ENCODE results near the gene PHF8. TPM values are rescaled to one million over a fixed set of nuclear protein-coding genes. Genes with fewer than 3 reads are reported as not detected.

Gene PHF8
- 14.1 TPM for polyA plus RNA-seq (2013, experiment 1 of 2)
- polyA plus RNA-seq (2013, experiment 2 of 2): 14.3 TPM

DNA sequence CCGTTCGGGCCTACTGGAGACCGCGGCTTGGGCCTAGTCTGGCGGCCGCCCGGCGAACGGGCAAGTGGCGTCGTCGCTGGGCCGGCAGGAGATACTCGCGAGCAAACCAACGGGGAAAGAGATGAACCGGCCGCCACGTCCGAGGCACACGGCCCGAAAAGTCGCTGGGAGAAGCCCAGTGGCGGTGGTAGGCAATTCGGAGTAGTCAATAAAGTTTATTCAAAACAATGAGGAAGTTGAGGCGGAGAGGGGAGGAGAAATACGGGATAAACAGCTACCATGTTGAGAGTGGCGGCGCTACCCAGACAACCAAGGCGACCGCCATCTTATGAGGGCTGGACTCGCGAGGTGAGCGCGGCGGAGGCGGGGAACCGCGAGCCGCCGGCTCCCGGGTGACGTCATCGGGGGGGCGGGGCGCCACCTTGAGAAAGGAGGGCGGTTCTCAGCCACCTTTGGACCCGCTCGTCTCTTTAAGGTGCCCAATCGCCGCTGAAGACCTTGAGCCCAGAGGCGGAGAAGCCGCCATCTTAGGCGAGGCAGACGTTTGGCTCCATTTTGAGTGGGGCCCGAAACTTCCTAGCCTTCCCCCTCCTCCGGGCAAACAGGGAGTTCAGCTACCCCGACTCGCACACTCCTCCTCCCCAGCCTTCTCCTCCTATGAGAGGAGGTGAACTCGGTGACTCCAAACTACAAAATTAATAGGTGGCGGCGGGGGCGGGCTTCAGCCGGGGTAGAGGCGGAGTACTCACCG, at the start of gene PHF8:
Gene PHF8, minus strand, starts transcription at position 348 of the 751 bp plus-strand sequence. CDS start 1,745 bp downstream, outside the sequence.
- Histone ChIP-seq H4K8ac (ENCODE audit: low read depth, low read length) (peak within 1 kb of the TSS; percentile 28), H3K4me3 (ENCODE audit: low read length) (peak within 1 kb of the TSS; percentile 71), H2AK5ac (ENCODE audit: low read length) (no peak within 1 kb of the TSS), H3K4ac (ENCODE audit: low read depth, low read length) (no peak within 1 kb of the TSS), H3K18ac (ENCODE audit: low read length) (peak within 1 kb of the TSS; percentile 72), H3K27me3 (ENCODE audit: insufficient read depth, low read length, poor library complexity) (no peaks in the 10 kb centered on the region), H3K4me1 (ENCODE audit: control insufficient read depth, low read depth, low read length) (no peaks in the 10 kb centered on the region), H2BK120ac (ENCODE audit: low read depth, low read length) (no peak within 1 kb of the TSS), H4K5ac (ENCODE audit: low read length) (no peak within 1 kb of the TSS), H3K27ac (ENCODE audit: low read depth, low read length) (peak within 1 kb of the TSS; percentile 96), H3K56ac (ENCODE audit: low read length) (peak within 1 kb of the TSS; percentile 91), H3K36me3 (ENCODE audit: control insufficient read depth, insufficient read depth, low read length) (no peaks in the 10 kb centered on the region), H3K4me2 (ENCODE audit: low read length) (peak within 1 kb of the TSS; percentile 64), H3K23ac (ENCODE audit: low read length) (no peak within 1 kb of the TSS), H2BK15ac (replicated peaks; ENCODE audit: low read depth) (no peak within 1 kb of the TSS), H3K9ac (ENCODE audit: low read length) (peak within 1 kb of the TSS; percentile 83), H2BK5ac (ENCODE audit: low read length) (peak within 1 kb of the TSS; percentile 35), H3K79me2 (ENCODE audit: control insufficient read depth, insufficient read depth, low read length) (no peaks in the 10 kb centered on the region), H3K79me1 (ENCODE audit: low read length) (no peaks in the 10 kb centered on the region)
- no CpG with 5 or more reads among the region's 66 CpGs for WGBS (ENCODE audit: extremely low coverage, insufficient coverage, low lambda C conversion rate)
- DNase-seq: peak; percentile 98

GRCh38 chrX:54093571-54093970, 49.3 kb upstream of the PHF8 start:
- H3K4me2 ChIP-seq (ENCODE audit: low read length): no peak overlapping the region
- no peak for DNase-seq
- H4K8ac ChIP-seq (ENCODE audit: low read depth, low read length): no peak overlapping the region
- no peak overlapping the region for H2BK120ac ChIP-seq (ENCODE audit: low read depth, low read length)
- H3K79me1 ChIP-seq (ENCODE audit: low read length): no peaks in the 10 kb centered on the region
- no peaks in the 10 kb centered on the region for H3K79me2 ChIP-seq (ENCODE audit: control insufficient read depth, insufficient read depth, low read length)
- no peak overlapping the region for H3K4ac ChIP-seq (ENCODE audit: low read depth, low read length)
- H3K36me3 ChIP-seq (ENCODE audit: control insufficient read depth, insufficient read depth, low read length): no peaks in the 10 kb centered on the region
- no peak overlapping the region for H2BK5ac ChIP-seq (ENCODE audit: low read length)
- H3K27ac ChIP-seq (ENCODE audit: low read depth, low read length): no peak overlapping the region
- no peak overlapping the region for H3K18ac ChIP-seq (ENCODE audit: low read length)
- H3K27me3 ChIP-seq (ENCODE audit: insufficient read depth, low read length, poor library complexity): no peaks in the 10 kb centered on the region
- no peak overlapping the region for H3K56ac ChIP-seq (ENCODE audit: low read length)
- WGBS (ENCODE audit: extremely low coverage, insufficient coverage, low lambda C conversion rate): no CpG with 5 or more reads among the region's 2 CpGs
- H4K5ac ChIP-seq (ENCODE audit: low read length): no peak overlapping the region
- H2AK5ac ChIP-seq (ENCODE audit: low read length): no peak overlapping the region
- no peak overlapping the region for H3K23ac ChIP-seq (ENCODE audit: low read length)
- no peaks in the 10 kb centered on the region for H3K4me1 ChIP-seq (ENCODE audit: control insufficient read depth, low read depth, low read length)
- H3K9ac ChIP-seq (ENCODE audit: low read length): no peak overlapping the region
- H2BK15ac ChIP-seq (replicated peaks; ENCODE audit: low read depth): no peak overlapping the region
- no peak overlapping the region for H3K4me3 ChIP-seq (ENCODE audit: low read length)

DNA sequence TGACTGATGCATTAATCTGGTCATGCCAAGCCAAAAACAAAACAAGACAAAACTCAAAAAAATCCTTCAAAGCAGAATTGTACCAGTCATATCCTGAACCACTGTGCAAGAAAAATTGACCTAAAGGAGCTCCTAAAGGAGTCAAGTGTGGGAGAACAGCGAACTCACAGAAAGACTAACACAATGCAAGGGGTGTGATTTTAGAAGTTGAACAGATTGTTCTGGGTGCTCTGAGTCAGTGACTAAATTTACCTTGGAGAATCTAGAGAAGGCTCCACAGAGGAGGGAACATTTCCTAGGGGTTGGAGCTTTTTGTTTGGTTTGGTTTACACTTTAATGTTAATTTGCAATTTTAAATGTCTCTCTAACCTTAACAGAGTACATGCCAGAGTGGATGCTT, 48.9 kb upstream of the PHF8 start:
- WGBS (ENCODE audit: extremely low coverage, insufficient coverage, low lambda C conversion rate): no CpG with 5 or more reads among the region's 1 CpG
- no peak overlapping the region for H3K56ac ChIP-seq (ENCODE audit: low read length)
- no peaks in the 10 kb centered on the region for H3K27me3 ChIP-seq (ENCODE audit: insufficient read depth, low read length, poor library complexity)
- no peak overlapping the region for H3K27ac ChIP-seq (ENCODE audit: low read depth, low read length)
- H3K4ac ChIP-seq (ENCODE audit: low read depth, low read length): no peak overlapping the region
- H3K4me3 ChIP-seq (ENCODE audit: low read length): no peak overlapping the region
- no peak overlapping the region for H3K9ac ChIP-seq (ENCODE audit: low read length)
- no peak overlapping the region for H3K18ac ChIP-seq (ENCODE audit: low read length)
- H3K79me1 ChIP-seq (ENCODE audit: low read length): no peaks in the 10 kb centered on the region
- no peaks in the 10 kb centered on the region for H3K36me3 ChIP-seq (ENCODE audit: control insufficient read depth, insufficient read depth, low read length)
- H4K5ac ChIP-seq (ENCODE audit: low read length): no peak overlapping the region
- no peaks in the 10 kb centered on the region for H3K79me2 ChIP-seq (ENCODE audit: control insufficient read depth, insufficient read depth, low read length)
- no peak overlapping the region for H2AK5ac ChIP-seq (ENCODE audit: low read length)
- no peak for DNase-seq
- H2BK15ac ChIP-seq (replicated peaks; ENCODE audit: low read depth): no peak overlapping the region
- no peak overlapping the region for H4K8ac ChIP-seq (ENCODE audit: low read depth, low read length)
- H2BK120ac ChIP-seq (ENCODE audit: low read depth, low read length): no peak overlapping the region
- H3K23ac ChIP-seq (ENCODE audit: low read length): no peak overlapping the region
- no peaks in the 10 kb centered on the region for H3K4me1 ChIP-seq (ENCODE audit: control insufficient read depth, low read depth, low read length)
- H2BK5ac ChIP-seq (ENCODE audit: low read length): no peak overlapping the region
- no peak overlapping the region for H3K4me2 ChIP-seq (ENCODE audit: low read length)

- no peaks in the 10 kb centered on the region for H3K27me3 ChIP-seq (ENCODE audit: insufficient read depth, low read length, poor library complexity)
- no peak overlapping the region for H3K23ac ChIP-seq (ENCODE audit: low read length)
- no peak overlapping the region for H3K56ac ChIP-seq (ENCODE audit: low read length)
- H2BK120ac ChIP-seq (ENCODE audit: low read depth, low read length): no peak overlapping the region
- WGBS (ENCODE audit: extremely low coverage, insufficient coverage, low lambda C conversion rate): no CpG with 5 or more reads among the region's 2 CpGs
- no peak overlapping the region for H3K4ac ChIP-seq (ENCODE audit: low read depth, low read length)
- no peak overlapping the region for H2BK15ac ChIP-seq (replicated peaks; ENCODE audit: low read depth)
- H3K36me3 ChIP-seq (ENCODE audit: control insufficient read depth, insufficient read depth, low read length): no peaks in the 10 kb centered on the region
- H3K4me2 ChIP-seq (ENCODE audit: low read length): no peak overlapping the region
- H3K4me3 ChIP-seq (ENCODE audit: low read length): no peak overlapping the region
- no peak overlapping the region for H3K18ac ChIP-seq (ENCODE audit: low read length)
- no peak overlapping the region for H2BK5ac ChIP-seq (ENCODE audit: low read length)
- H4K5ac ChIP-seq (ENCODE audit: low read length): no peak overlapping the region
- H2AK5ac ChIP-seq (ENCODE audit: low read length): no peak overlapping the region
- no peak overlapping the region for H3K27ac ChIP-seq (ENCODE audit: low read depth, low read length)
- no peak overlapping the region for H3K9ac ChIP-seq (ENCODE audit: low read length)
- H3K79me1 ChIP-seq (ENCODE audit: low read length): no peaks in the 10 kb centered on the region
- no peaks in the 10 kb centered on the region for H3K4me1 ChIP-seq (ENCODE audit: control insufficient read depth, low read depth, low read length)
- no peak overlapping the region for H4K8ac ChIP-seq (ENCODE audit: low read depth, low read length)
- H3K79me2 ChIP-seq (ENCODE audit: control insufficient read depth, insufficient read depth, low read length): no peaks in the 10 kb centered on the region
- DNase-seq: no peak
These were observed 46.6 kb upstream of the PHF8 start for GRCh38 chrX:54090880-54091279.

DNA sequence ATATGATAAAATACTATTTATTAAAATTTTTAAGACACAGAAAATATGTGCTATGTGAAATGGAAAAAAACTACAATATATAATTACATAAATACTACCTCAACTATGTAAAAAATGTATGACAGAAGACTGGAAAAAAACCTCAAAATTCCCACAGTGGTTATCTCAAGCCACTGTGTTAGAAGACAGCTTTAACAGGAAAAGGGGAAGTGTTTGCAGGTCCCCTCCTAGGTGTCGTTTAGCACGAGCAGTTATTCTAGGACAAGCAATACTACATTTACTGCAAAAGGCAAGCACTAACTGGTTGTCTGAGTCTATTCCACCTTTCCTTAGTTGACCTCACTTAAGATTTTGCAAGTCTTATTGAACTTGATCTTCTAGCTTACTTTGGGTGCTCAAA, 44.9 kb upstream of the PHF8 start:
- H3K27me3 ChIP-seq (ENCODE audit: insufficient read depth, low read length, poor library complexity): no peaks in the 10 kb centered on the region
- no CpG with 5 or more reads among the region's 2 CpGs for WGBS (ENCODE audit: extremely low coverage, insufficient coverage, low lambda C conversion rate)
- no peak overlapping the region for H3K9ac ChIP-seq (ENCODE audit: low read length)
- no peak overlapping the region for H4K5ac ChIP-seq (ENCODE audit: low read length)
- H3K36me3 ChIP-seq (ENCODE audit: control insufficient read depth, insufficient read depth, low read length): no peaks in the 10 kb centered on the region
- H3K4me3 ChIP-seq (ENCODE audit: low read length): no peak overlapping the region
- no peak overlapping the region for H3K4ac ChIP-seq (ENCODE audit: low read depth, low read length)
- H2BK15ac ChIP-seq (replicated peaks; ENCODE audit: low read depth): no peak overlapping the region
- H3K27ac ChIP-seq (ENCODE audit: low read depth, low read length): no peak overlapping the region
- no peak overlapping the region for H3K18ac ChIP-seq (ENCODE audit: low read length)
- no peak overlapping the region for H3K23ac ChIP-seq (ENCODE audit: low read length)
- H3K4me2 ChIP-seq (ENCODE audit: low read length): no peak overlapping the region
- no peak for DNase-seq
- no peak overlapping the region for H2BK5ac ChIP-seq (ENCODE audit: low read length)
- no peak overlapping the region for H4K8ac ChIP-seq (ENCODE audit: low read depth, low read length)
- no peaks in the 10 kb centered on the region for H3K79me1 ChIP-seq (ENCODE audit: low read length)
- H3K4me1 ChIP-seq (ENCODE audit: control insufficient read depth, low read depth, low read length): no peaks in the 10 kb centered on the region
- no peak overlapping the region for H2AK5ac ChIP-seq (ENCODE audit: low read length)
- H2BK120ac ChIP-seq (ENCODE audit: low read depth, low read length): no peak overlapping the region
- H3K56ac ChIP-seq (ENCODE audit: low read length): no peak overlapping the region
- H3K79me2 ChIP-seq (ENCODE audit: control insufficient read depth, insufficient read depth, low read length): no peaks in the 10 kb centered on the region

- Histone ChIP-seq H3K27ac (ENCODE audit: low read depth, low read length) (no peak overlapping the region), H2BK15ac (replicated peaks; ENCODE audit: low read depth) (no peak overlapping the region), H3K4ac (ENCODE audit: low read depth, low read length) (no peak overlapping the region), H3K79me1 (ENCODE audit: low read length) (no peaks in the 10 kb centered on the region), H3K9ac (ENCODE audit: low read length) (no peak overlapping the region), H3K27me3 (ENCODE audit: insufficient read depth, low read length, poor library complexity) (no peaks in the 10 kb centered on the region), H3K4me1 (ENCODE audit: control insufficient read depth, low read depth, low read length) (no peaks in the 10 kb centered on the region), H3K18ac (ENCODE audit: low read length) (no peak overlapping the region), H2BK5ac (ENCODE audit: low read length) (no peak overlapping the region), H3K56ac (ENCODE audit: low read length) (no peak overlapping the region), H3K4me3 (ENCODE audit: low read length) (no peak overlapping the region), H4K8ac (ENCODE audit: low read depth, low read length) (no peak overlapping the region), H2AK5ac (ENCODE audit: low read length) (no peak overlapping the region), H3K36me3 (ENCODE audit: control insufficient read depth, insufficient read depth, low read length) (no peaks in the 10 kb centered on the region), H3K79me2 (ENCODE audit: control insufficient read depth, insufficient read depth, low read length) (no peaks in the 10 kb centered on the region), H3K23ac (ENCODE audit: low read length) (no peak overlapping the region), H2BK120ac (ENCODE audit: low read depth, low read length) (no peak overlapping the region), H3K4me2 (ENCODE audit: low read length) (no peak overlapping the region), H4K5ac (ENCODE audit: low read length) (no peak overlapping the region)
- no peak for DNase-seq
- WGBS (ENCODE audit: extremely low coverage, insufficient coverage, low lambda C conversion rate): no CpG with 5 or more reads among the region's 4 CpGs
These were observed 43.4 kb upstream of the PHF8 start for GRCh38 chrX:54087661-54088060.
